ENCODE data around the gene RABGAP1.
A peak's percentile ranks its signal among the peaks of the same experiment; 100 is the strongest.

RABGAP1 gene

GRCh38 chr9:122940749-122941581 lies at the start of gene RABGAP1:
RABGAP1 (plus strand) TSS chr9:122941020; CDS start chr9:122957060, 16,040 bp downstream.
- ChIA-PET CTCF (interaction anchor here (0.9 kb wide), 1 partner anchor 50 kb away, joined by 4 read pairs; no protein-coding TSS in a partner anchor), POLR2A (interaction anchor here (0.5 to 3.3 kb wide), 21 partner anchors 10 to 1373 kb away, joined by 3 to 126 read pairs (median 4); partner anchors contain the start of genes MRRF, PDCL, RBM18 and RC3H2)
- Histone ChIP-seq H3K4me3 (ENCODE audit: low read depth, low read length) (peak within 1 kb of the TSS; percentile 89), H3K36me3 (ENCODE audit: control insufficient read depth in 2 of 2, insufficient read depth in 1 of 2, low read length in 2 of 2) (peaks cover 6 to 32% of the 10 kb centered on the region in 2 experiments; a peak in 2 of 3 replicates), H3K4me1 (ENCODE audit: control insufficient read depth, insufficient read depth, low read length) (no peaks in the 10 kb centered on the region), H3K27ac (ENCODE audit: extremely low read depth, low read depth, low read length) (peak within 1 kb of the TSS; percentile 58), H3K9me3 (ENCODE audit: control insufficient read depth, insufficient read depth, low read depth, low read length) (no peaks in the 10 kb centered on the region)
- peak; percentile 90 for TF ChIP-seq GFI1B (tag by site-specific recombination; IDR thresholded peaks at IDR 0.05)
- no peak for TF ChIP-seq ZNF558 (tag by site-specific recombination; IDR thresholded peaks at IDR 0.05)
- TF ChIP-seq ZNF214 (tag by site-specific recombination; IDR thresholded peaks at IDR 0.05; ENCODE audit: borderline replicate concordance), result no peak
- TF ChIP-seq, protein P1, sequence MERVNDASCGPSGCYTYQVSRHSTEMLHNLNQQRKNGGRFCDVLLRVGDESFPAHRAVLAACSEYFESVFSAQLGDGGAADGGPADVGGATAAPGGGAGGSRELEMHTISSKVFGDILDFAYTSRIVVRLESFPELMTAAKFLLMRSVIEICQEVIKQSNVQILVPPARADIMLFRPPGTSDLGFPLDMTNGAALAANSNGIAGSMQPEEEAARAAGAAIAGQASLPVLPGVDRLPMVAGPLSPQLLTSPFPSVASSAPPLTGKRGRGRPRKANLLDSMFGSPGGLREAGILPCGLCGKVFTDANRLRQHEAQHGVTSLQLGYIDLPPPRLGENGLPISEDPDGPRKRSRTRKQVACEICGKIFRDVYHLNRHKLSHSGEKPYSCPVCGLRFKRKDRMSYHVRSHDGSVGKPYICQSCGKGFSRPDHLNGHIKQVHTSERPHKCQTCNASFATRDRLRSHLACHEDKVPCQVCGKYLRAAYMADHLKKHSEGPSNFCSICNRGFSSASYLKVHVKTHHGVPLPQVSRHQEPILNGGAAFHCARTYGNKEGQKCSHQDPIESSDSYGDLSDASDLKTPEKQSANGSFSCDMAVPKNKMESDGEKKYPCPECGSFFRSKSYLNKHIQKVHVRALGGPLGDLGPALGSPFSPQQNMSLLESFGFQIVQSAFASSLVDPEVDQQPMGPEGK (tag by site-specific recombination; IDR thresholded peaks at IDR 0.05), result peak; percentile 83
- peak; percentile 55 for TF ChIP-seq SP3 (tag by site-specific recombination; IDR thresholded peaks at IDR 0.05)
- peak; percentile 49 for TF ChIP-seq ZFHX2 (tag by site-specific recombination; conservative IDR thresholded peaks at IDR 0.05)
- TF ChIP-seq ZNF518A (tag by site-specific recombination; conservative IDR thresholded peaks at IDR 0.05; ENCODE audit: low read depth), result peak; percentile 51
- TF ChIP-seq ZSCAN30 (tag by site-specific recombination; IDR thresholded peaks at IDR 0.05), result peak; percentile 76
- no peak for TF ChIP-seq ZBTB26 (tag by site-specific recombination; optimal IDR thresholded peaks at IDR 0.05)
- TF ChIP-seq ZNF624 (tag by site-specific recombination; IDR thresholded peaks at IDR 0.05), result no peak
- TF ChIP-seq, protein P2, sequence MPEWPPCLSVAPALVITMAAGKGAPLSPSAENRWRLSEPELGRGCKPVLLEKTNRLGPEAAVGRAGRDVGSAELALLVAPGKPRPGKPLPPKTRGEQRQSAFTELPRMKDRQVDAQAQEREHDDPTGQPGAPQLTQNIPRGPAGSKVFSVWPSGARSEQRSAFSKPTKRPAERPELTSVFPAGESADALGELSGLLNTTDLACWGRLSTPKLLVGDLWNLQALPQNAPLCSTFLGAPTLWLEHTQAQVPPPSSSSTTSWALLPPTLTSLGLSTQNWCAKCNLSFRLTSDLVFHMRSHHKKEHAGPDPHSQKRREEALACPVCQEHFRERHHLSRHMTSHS (tag by site-specific recombination; IDR thresholded peaks at IDR 0.05), result no peak
- no peak for TF ChIP-seq ZNF239 (tag by site-specific recombination; IDR thresholded peaks at IDR 0.05)
- TF ChIP-seq ZNF837 (tag by site-specific recombination; IDR thresholded peaks at IDR 0.05), result no peak
- peak; percentile 85; the same call in 1 of the 2 replicates for TF ChIP-seq ZNF777 (tag by site-specific recombination; IDR thresholded peaks at IDR 0.05; ENCODE audit: borderline replicate concordance)
- no peak for TF ChIP-seq ZNF23 (tag by site-specific recombination; IDR thresholded peaks at IDR 0.05; ENCODE audit: borderline replicate concordance)
- no peak for TF ChIP-seq ZNF391 (tag by site-specific recombination; IDR thresholded peaks at IDR 0.05; ENCODE audit: borderline replicate concordance, low read depth)
- TF ChIP-seq ZNF521 (tag by site-specific recombination; IDR thresholded peaks at IDR 0.05), result no peak
- TF ChIP-seq ZFP37 (tag by site-specific recombination; IDR thresholded peaks at IDR 0.05), result 0 out of 2 replicates have a peak, but pooled peaks have one; percentile 20
- peak; percentile 53; the same call in 1 of the 2 replicates for TF ChIP-seq ZNF341 (tag by site-specific recombination; IDR thresholded peaks at IDR 0.05; ENCODE audit: low read depth)
- TF ChIP-seq SP2 (tag by site-specific recombination; IDR thresholded peaks at IDR 0.05), result peak; percentile 72
- TF ChIP-seq EGR2 (tag by site-specific recombination; IDR thresholded peaks at IDR 0.05; ENCODE audit: low read depth), result peak; percentile 45; the same call in 1 of the 2 replicates
- TF ChIP-seq ZNF530 (tag by site-specific recombination; IDR thresholded peaks at IDR 0.05; ENCODE audit: low read depth), result no peak
- TF ChIP-seq GLIS2 (tag by site-specific recombination; IDR thresholded peaks at IDR 0.05), result peak; percentile 78
- TF ChIP-seq ZBTB17 (tag by site-specific recombination; IDR thresholded peaks at IDR 0.05), result 0 out of 2 replicates have a peak, but pooled peaks have one; percentile 16
- peak; percentile 68 for TF ChIP-seq MZF1 (tag by site-specific recombination; IDR thresholded peaks at IDR 0.05; ENCODE audit: borderline replicate concordance)
- TF ChIP-seq ZNF596 (tag by site-specific recombination; IDR thresholded peaks at IDR 0.05), result peak; percentile 53; the same call in 1 of the 2 replicates
- 0 out of 2 replicates have a peak, but pooled peaks have one; percentile 36 for TF ChIP-seq ZNF2 (tag by site-specific recombination; IDR thresholded peaks at IDR 0.05)

Data from HEK293 (cell line).